Fibroblast of skin of right biceps (primary cell): ENCODE measurements around the gene FRMD1.

Experiments used
- DNase-seq: peaks from one replicate; pipeline ENCODE4 v3.0.0-alpha.2; 2013

FRMD1 gene

GRCh38 chr6:168075216-168075615 lies 3.8 kb downstream of the FRMD1 start:
- no peak for DNase-seq

GRCh38 chr6:168073937-168074730 lies 4.9 kb downstream of the FRMD1 start:
- no peak for DNase-seq

DNA sequence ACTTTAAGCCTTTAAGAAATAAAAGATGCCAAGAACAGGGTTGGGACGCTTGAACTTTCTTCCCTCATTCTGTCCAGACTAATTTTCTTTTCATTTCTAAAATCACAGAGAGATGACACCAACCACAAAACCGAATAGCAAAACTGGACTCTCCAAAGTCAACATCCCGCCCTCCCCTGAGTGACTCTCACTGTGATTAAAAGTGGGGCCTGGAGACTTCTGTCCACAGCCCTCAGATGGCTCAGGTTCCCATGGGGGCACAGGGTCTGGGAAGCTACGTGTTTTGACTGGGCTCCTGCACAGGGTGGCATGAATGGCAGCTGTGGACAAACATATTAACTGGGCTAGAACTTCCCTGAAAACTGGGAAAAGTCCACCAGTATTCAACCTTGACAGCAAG lies 6.3 kb downstream of the FRMD1 start:
- no peak for DNase-seq

- DNase-seq: no peak
Measured at GRCh38 chr6:168072261-168072660, 6.8 kb downstream of the FRMD1 start.

GRCh38 chr6:168071620-168072019 lies 7.4 kb downstream of the FRMD1 start:
- no peak for DNase-seq

- DNase-seq: no peak
Measured at GRCh38 chr6:168070804-168071203, 8.2 kb downstream of the FRMD1 start.

GRCh38 chr6:168067081-168067759 lies 11.8 kb downstream of the FRMD1 start:
- DNase-seq: no peak

- no peak for DNase-seq
Measured at GRCh38 chr6:168064226-168064807, 14.7 kb downstream of the FRMD1 start.

GRCh38 chr6:168063431-168063830 lies 15.6 kb downstream of the FRMD1 start:
- no peak for DNase-seq

GRCh38 chr6:168062346-168063289 lies 16.4 kb downstream of the FRMD1 start:
- no peak for DNase-seq

- DNase-seq: no peak
Measured at GRCh38 chr6:168061269-168062210, 17.5 kb downstream of the FRMD1 start.

DNA sequence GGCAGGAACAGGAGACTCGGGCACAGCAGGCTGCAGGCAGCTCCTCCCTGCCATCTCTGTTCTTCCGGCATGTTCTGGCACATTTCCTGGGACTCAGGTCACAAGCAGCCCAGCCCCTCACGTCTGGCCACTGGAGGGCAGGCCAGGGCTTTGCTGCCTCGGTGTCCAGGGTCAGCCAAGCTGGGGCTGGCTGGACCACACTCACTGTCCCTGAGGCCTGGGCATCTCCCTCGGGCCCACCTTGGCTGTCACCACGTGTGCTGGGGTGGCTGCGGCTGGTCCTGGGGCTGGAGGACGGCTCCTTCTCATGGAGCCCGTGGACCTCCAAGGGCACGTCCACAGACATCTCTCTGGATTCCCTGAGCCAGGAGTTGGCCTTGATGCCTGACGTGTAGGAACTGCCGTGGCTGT lies 18.5 kb downstream of the FRMD1 start:
- peak; percentile 34 for DNase-seq

- DNase-seq: no peak
Measured at GRCh38 chr6:168058691-168059551, 20.1 kb downstream of the FRMD1 start.

DNA sequence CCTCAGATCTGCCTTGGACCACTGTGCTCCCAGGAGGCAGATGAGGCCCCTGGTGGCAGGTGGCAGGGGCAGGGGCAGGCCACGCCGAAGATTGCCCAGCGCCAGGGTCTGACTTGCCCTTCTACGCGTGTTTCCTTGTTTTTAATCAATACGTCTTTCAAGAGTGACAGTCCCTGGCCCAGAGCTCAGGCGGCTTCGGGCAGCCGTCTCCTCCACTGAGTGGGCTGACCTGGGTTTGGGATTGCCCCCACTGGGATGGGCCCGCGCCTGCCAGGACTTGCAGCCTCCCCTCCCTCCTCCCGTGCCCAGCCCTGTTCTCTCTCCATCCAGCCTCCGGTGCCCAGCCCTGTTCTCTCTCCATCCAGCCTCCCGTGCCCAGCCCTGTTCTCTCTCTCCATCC lies 21.2 kb downstream of the FRMD1 start:
- no peak for DNase-seq

- DNase-seq: no peak
Measured at GRCh38 chr6:168056892-168057527, 22.0 kb downstream of the FRMD1 start.

GRCh38 chr6:168055696-168056489 lies 23.1 kb downstream of the FRMD1 start:
- no peak for DNase-seq

- no peak for DNase-seq
Measured at GRCh38 chr6:168054765-168055560, 24.0 kb downstream of the FRMD1 start.

DNA sequence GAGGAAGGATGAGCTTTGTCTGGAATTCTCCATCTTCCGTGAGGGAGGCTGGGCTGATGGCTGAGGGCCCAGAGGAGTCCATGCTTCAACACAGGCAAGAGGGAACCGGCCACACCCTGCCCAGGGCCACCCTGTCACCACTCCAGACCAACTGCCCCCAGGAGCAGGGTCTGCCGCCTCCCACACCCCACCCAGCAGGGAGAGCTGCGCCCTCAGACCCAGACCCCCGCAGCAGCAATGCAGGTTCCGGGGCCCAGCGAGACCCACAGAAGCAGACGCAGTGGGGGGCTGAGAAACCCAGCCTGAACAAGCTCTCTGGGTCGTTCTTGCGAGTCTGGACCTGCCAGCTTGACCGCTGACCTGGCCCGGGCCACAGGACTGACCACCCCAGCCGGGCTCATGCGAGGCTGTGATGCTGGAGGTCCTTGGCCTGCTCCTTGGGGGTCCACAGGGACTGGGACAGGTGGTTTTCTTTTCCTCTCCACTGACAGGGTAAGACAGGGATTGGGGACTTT lies 25.0 kb downstream of the FRMD1 start:
- no peak for DNase-seq
